Motor neuron (in vitro differentiated cells): ENCODE data around the gene HSPB9. TPM values are rescaled to one million over a fixed set of nuclear protein-coding genes. Genes with fewer than 3 reads are reported as not detected.
"Not testable (repeated sequence)": the region's sequence is repeated elsewhere in the genome, so short reads cannot be mapped to it uniquely, and the experiment has no call there.

Source experiments
- ATAC-seq, 8 experiments: fragments of 200-7000 bp; cut with Tn5 transposase; replicated peaks in 6 of 8; 2 replicates each; pipeline ENCODE4 v1.8.0; 2021; ENCODE audit warnings: mild to moderate bottlenecking in 8 of 8, moderate library complexity in 8 of 8
- H3K27ac ChIP-seq, 2 donors: fragments of 250-450 bp; sonication (Bioruptor Pico); 2 replicates each; pipeline ENCODE4 v1.9.0; 2021; ENCODE audit warnings: antibody characterized with exemption in 2 of 2, mild to moderate bottlenecking in 2 of 2, moderate library complexity in 1 of 2
- H3K4me1 ChIP-seq, 2 donors: fragments of 250-450 bp; sonication (Bioruptor Pico); replicated peaks in 1 of 2; 2 replicates each; pipeline ENCODE4 v1.6.1; 2021; ENCODE audit warnings: antibody characterized with exemption in 2 of 2, mild to moderate bottlenecking in 2 of 2, moderate library complexity in 1 of 2
- H3K4me3 ChIP-seq, 5 donors: fragments of 250-450 bp; sonication (Bioruptor Pico); 2 replicates each; pipeline ENCODE4 v1.9.0; 2021; ENCODE audit warnings: antibody characterized with exemption in 5 of 5, mild to moderate bottlenecking in 5 of 5, moderate library complexity in 4 of 5
- WGBS, 10 experiments: fragments of 450-650 bp; shearing (Covaris generic); methylation state at CpG; one replicate each; pipeline ENCODE4 v1.0.0; 2022; 5-methylcytosine and 5-hydroxymethylcytosine counted together
- in situ Hi-C, 9 experiments: fragments of 400-800 bp; cut with MboI; loops; one replicate each; pipeline ENCODE4 v1.15.0; 2021; ENCODE audit warnings: low sequenced_read_pairs in 9 of 9, low pct_unique_long_range_greater_than_20kb in 2 of 9; ENCODE audit not compliant: unreplicated experiment in 9 of 9
- total RNA-seq, 8 experiments: library from RNA; unstranded; fragments of 300-600 nt; gene quantifications; 2 replicates each; pipeline versions ENCODE4 v1.2.3 to v1.2.4, GENCODE V29; 2022

Gene HSPB9
- total RNA-seq, 8 experiments from 2014 or later: 0.18 to 1.00 (median 0.51) TPM

DNA sequence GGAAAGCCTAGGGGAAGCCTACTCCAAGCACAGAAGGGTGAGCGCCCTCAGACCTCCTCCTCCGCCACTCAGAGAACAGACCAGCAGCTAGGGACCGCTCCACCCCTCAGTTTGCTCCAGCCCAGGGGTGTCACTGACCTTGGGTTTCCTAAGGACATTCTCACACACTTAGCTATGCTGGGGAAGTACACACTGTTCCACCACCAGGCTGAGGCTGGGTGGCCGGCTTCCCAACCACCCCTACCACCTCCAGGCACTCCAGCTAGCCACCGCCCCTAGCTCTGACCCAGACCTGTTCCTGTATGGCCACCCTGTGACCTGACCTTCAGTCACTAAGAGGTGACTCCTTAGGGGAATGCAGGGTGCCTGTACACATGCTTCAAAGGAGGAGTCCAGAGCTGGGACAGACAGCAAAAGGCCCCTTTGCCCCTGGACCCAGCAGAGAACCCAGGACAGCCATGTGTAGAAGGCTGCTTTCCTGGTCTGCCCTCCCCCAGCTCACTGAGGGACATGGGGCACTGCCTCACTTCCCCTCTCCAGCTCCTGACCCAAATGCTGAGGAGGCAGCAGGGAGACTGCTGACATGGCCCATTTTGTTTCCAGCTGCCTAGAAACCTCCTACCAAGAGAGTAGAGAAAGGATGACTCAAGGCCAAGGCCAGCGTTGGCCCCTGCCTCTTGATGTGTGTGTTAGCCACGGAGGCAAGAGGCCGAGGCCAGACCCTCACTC, 6.7 kb downstream of the HSPB9 start:
- WGBS, 10 experiments: 93 to 100% (median 100%) methylated on average over 1 to 3 of the region's 8 CpGs; no CpG with 5 or more reads in 4 of the 10 experiments
- Histone ChIP-seq H3K27ac (no peak overlapping the region), H3K4me3 (no peak overlapping the region), H3K4me1 (no peaks in the 10 kb centered on the region)
- in situ Hi-C loops: no loop called here
- ATAC-seq: no peak

DNA sequence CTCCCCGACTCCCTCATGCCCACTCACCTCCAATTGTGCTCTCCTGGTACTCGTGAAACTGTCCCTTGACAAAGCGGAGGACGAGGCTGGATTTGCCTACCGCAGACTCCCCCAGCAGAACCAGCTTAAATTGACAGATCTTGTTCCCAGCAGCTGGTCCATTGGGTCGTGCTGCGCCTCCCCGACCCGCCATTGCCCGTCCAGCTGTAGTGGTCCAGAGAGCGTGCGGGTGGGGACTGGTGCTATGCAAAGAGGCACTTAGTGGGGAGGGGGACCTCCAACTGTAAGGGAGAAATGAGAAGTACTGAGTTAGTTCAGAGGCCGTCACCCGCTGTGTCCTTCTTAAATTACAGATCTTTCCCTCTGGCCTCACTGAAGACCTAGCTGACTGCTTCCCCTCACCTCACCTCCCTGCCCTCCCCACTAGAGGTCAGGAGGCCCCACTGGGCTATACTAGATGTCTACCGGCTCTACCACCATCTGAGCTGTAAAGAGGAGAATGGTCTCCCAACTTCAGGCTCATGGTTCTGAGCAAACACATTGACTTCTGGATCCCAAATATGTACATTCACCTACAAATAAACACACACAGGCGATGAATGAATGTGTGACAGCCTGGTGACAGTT, 7.8 kb downstream of the HSPB9 start:
- in situ Hi-C loops: no loop called here
- Histone ChIP-seq H3K27ac (no peak overlapping the region), H3K4me3 (no peak overlapping the region), H3K4me1 (no peaks in the 10 kb centered on the region)
- no peak for ATAC-seq
- 0 to 96% (median 88%) methylated on average over 1 to 9 of the region's 16 CpGs; no CpG with 5 or more reads in 3 of the 10 experiments for WGBS, 10 experiments

DNA sequence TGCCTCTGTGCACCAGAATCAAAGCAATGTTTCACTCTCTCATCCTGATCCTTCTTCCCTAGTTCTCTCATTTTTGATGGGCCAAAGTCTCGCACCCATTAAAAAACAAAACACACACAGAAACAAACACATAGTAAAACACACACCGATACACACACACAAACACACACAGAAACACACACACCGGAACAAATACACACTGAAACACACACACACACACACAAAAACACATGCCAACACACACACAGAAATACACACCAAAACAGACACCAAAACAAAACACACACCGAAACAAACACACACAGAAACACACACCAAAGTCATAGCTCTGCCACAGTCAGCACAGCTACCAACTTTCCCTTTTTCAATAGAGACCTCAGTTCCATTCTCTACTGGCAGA, 8.6 kb downstream of the HSPB9 start:
- ATAC-seq: no peak
- H3K4me1 ChIP-seq: no peaks in the 10 kb centered on the region
- WGBS, 10 experiments: 94 to 100% (median 100%) methylated on average over 1 to 4 of the region's 4 CpGs; no CpG with 5 or more reads in 2 of the 10 experiments
- no peak overlapping the region for H3K27ac ChIP-seq
- no peak overlapping the region for H3K4me3 ChIP-seq
- in situ Hi-C loops: no loop called here

- 47 to 100% (median 63%) methylated on average over 1 to 4 of the region's 4 CpGs; no CpG with 5 or more reads in 2 of the 10 experiments for WGBS, 10 experiments
- in situ Hi-C loops: no loop called here
- Histone ChIP-seq H3K27ac (no peak overlapping the region), H3K4me3 (no peak overlapping the region), H3K4me1 (no peaks in the 10 kb centered on the region)
- ATAC-seq: peak in 1 of 8 experiments; percentile 28
These were observed 9.4 kb downstream of the HSPB9 start for GRCh38 chr17:42131981-42132432.

DNA sequence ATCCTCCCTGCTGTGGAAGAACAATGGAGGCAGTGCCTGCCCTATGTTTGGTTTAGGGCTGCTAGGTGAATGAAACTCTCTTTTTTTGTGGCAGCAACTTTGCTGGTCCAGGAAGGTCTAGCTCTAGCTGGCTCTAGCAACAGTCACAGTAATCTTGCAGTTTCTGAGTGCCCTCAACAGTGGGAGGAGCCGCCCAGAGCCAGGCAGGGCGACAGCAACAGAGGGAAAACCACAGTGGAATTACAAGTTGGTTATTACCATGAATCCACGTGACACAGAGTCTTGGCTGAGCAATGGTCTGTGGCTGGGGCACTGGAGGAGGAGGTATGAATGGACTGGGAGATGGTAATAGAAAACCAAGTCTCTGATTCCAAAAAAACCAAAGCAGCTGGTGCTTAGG, 10.3 kb downstream of the HSPB9 start:
- no peak overlapping the region for H3K27ac ChIP-seq
- H3K4me3 ChIP-seq: no peak overlapping the region
- in situ Hi-C loops: no loop called here
- 0 to 88% (median 80%) methylated on average over 1 to 3 of the region's 3 CpGs; no CpG with 5 or more reads in 3 of the 10 experiments for WGBS, 10 experiments
- no peaks in the 10 kb centered on the region for H3K4me1 ChIP-seq
- ATAC-seq: peak; percentile 69 to 99 (median 82)

DNA sequence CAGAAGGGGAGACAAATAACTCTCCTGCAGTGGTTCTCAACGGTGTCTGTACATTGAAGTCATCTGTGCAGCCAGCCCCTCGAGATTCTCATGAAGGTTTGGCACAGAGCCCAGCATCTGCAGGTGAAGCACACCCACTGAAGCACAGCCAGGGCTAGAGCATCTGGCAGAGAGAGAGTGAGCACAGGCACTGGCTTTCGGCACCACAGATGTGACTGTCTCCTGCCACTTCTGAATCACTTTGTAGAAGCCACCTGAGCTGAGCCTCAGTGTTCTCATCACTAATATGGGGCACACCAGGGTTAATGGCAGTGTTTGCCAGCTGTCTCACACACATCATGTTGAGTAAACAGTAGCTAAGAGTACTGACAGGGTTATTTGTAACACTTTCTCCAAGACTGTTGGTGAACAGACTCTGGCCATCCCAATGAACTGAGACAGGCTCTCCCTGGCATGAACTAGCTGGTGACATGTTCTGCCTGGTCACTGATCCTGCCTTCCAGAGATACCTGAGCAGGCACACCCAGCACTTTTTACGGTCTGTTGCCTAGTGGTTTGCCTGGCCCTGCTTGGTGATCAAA, 10.9 kb downstream of the HSPB9 start:
- in situ Hi-C loops: no loop called here
- peak in 3 of 8 experiments; percentile 12 to 26 (median 14) for ATAC-seq
- Histone ChIP-seq H3K27ac (no peak overlapping the region), H3K4me3 (no peak overlapping the region), H3K4me1 (no peaks in the 10 kb centered on the region)
- 56 to 100% (median 80%) methylated on average over 1 to 3 of the region's 4 CpGs; no CpG with 5 or more reads in 4 of the 10 experiments for WGBS, 10 experiments

DNA sequence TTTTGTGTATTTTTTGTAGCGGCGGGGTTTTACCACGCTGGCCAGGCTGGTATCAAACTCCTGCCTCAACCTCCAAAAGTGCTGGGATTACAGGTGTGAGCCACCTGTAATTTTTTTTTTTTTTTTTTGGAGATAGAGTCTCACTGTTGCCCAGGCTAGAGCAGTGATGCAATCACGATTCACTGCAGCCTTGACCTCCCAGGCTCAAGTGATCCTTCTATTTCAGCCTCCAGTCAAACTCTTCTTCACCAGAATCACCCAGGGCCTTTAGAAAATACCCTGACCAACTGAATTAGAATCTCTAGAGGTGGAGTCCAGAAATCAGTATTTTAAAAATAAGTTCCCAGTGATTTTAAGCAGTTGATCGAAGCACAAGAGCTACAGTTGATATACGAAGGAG, 12.5 kb downstream of the HSPB9 start:
- in situ Hi-C loops: no loop called here
- 89 to 100% (median 100%) methylated on average over 2 to 5 of the region's 6 CpGs; no CpG with 5 or more reads in 2 of the 10 experiments for WGBS, 10 experiments
- ATAC-seq: no peak
- H3K4me3 ChIP-seq: no peak overlapping the region
- H3K4me1 ChIP-seq: peaks cover 0 to 3% of the 10 kb centered on the region in 2 donors
- H3K27ac ChIP-seq: no peak overlapping the region

GRCh38 chr17:42135664-42136653, 13.4 kb downstream of the HSPB9 start:
- Histone ChIP-seq H3K4me3 (no peak overlapping the region), H3K4me1 (peaks cover 0 to 3% of the 10 kb centered on the region in 2 donors), H3K27ac (no peak overlapping the region)
- in situ Hi-C loops: no loop called here
- 56 to 94% (median 83%) methylated on average over 1 to 12 of the region's 15 CpGs; no CpG with 5 or more reads in 1 of the 10 experiments for WGBS, 10 experiments
- ATAC-seq: no peak

DNA sequence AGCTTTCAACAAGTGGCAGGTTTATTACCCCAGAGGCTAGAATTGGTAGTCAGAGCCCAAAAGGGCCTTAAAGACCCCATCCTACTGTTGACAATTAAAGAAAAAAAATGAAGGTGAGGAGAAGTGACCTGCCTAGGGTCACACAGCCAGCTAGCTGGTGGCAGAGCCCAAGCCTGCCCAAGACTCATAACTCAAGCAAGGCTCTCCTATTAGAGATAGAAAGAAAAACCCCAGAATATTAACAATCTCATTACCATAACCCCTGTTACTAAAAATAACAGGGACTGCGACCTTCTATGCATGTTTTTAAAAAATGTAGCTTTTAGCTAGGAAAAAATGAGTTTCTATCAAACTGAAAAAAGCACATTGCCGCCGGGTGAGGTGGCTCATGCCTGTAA, 14.0 kb downstream of the HSPB9 start:
- in situ Hi-C loops: no loop called here
- Histone ChIP-seq H3K4me1 (peaks cover under 1 to 7% of the 10 kb centered on the region in 2 donors), H3K27ac (no peak overlapping the region), H3K4me3 (no peak overlapping the region)
- 50 to 100% (median 89%) methylated on average over 1 to 3 of the region's 3 CpGs; no CpG with 5 or more reads in 3 of the 10 experiments for WGBS, 10 experiments
- no peak for ATAC-seq

DNA sequence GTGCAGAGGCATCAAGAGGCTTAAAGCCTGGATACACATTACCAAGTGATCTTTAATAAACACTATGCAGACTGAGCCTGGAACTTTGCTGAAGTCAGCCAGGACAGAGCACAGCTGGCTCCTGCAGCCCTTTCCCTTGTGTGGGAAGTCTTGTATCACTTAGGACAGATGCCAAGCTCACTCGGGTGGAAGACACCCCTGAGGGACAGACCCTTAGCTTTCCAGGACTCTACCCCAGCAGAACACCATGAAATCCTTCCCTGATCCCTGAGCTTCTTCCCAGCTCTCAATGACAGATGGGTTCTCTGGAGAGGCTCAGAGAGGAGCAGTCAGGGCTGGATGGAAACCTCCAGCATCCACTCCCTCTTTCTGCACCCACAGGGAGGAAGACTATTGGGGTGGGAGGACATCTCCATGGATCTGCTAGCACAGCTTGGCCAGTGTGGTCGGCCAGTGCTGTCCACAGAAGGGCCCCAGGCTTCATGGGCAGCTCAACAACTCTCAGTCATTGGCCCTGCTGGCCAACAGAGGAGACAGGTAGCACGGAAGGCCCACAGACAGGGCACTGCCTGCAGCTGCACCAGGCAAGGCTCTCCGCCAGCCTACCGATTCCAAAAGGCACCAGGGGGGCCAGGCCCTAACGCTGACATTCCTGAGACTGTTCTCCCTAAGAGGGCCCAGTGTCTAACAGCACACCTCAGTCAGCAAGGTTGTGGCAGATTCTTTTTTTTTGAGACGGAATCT, 16.3 kb downstream of the HSPB9 start:
- H3K27ac ChIP-seq: no peak overlapping the region
- 40 to 100% (median 74%) methylated on average over 1 to 4 of the region's 7 CpGs; no CpG with 5 or more reads in 4 of the 10 experiments for WGBS, 10 experiments
- no peak overlapping the region for H3K4me3 ChIP-seq
- in situ Hi-C loops: no loop called here
- peaks cover 17 to 19% of the 10 kb centered on the region in 2 donors for H3K4me1 ChIP-seq
- ATAC-seq: peak in 1 of 8 experiments; percentile 5

DNA sequence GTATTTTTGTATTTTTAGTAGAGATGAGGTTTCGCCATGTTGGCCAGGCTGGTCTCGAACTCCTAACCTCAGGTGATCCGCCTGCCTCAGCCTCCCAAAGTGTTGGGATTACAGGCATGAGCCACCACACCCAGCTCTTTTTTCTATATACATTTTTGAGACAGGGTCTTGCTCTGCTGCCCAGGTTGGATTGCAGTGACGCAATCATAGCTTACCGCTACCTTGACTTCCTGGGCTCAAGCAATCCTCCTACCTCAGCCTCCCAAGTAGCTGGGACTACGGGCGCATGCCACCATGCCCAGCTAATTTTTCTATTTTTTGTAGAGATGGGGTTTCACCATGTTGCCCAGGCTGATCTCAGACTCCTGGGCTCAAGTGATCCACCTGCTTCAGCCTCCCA, 18.1 kb downstream of the HSPB9 start:
- H3K4me1 ChIP-seq: peaks cover 17 to 19% of the 10 kb centered on the region in 2 donors
- WGBS, 10 experiments: 80 to 100% (median 90%) methylated on average over 1 to 7 of the region's 7 CpGs; no CpG with 5 or more reads in 5 of the 10 experiments
- H3K4me3 ChIP-seq, in situ Hi-C loops, H3K27ac ChIP-seq, ATAC-seq: not testable (repeated sequence)

DNA sequence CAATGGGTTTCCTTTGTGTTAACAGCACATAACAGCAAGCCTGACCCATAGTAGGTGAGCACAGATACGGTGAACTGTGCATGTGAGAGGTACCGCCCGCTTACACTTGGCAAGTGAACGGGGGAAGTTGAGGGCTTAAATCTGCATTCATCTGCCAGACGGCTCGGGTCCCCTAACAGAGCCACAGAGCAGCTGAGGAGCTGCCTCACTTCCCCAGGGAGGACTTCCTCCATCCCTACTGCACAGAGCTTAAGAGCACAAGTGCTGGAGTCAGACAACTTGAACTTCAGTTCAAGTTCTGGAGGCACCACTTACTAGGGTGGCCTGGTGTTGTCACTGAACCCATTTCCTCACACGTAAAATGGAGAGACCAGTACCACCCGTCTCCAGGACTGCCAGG, 18.8 kb downstream of the HSPB9 start:
- no peak overlapping the region for H3K27ac ChIP-seq
- ATAC-seq: no peak

More for the DNA sequence above, 18.8 kb downstream of the HSPB9 start:
- H3K4me1 ChIP-seq: peaks cover 17 to 19% of the 10 kb centered on the region in 2 donors
- in situ Hi-C loops: no loop called here
- WGBS, 10 experiments: 40 to 94% (median 80%) methylated on average over 1 to 6 of the region's 8 CpGs; no CpG with 5 or more reads in 5 of the 10 experiments
- no peak overlapping the region for H3K4me3 ChIP-seq
